Activated T-helper 2 cell treated with anti-CD3 and anti-CD28 coated beads, Interferon-gamma antibody, Interleukin-2, Interleukin-4, amounts not matched to agents 10 μg/mL and 5 μg/mL and 100 μg/mL, durations not matched to agents 14 hours and 24 hours and 36 hours (primary cell): ENCODE results near the gene SLC38A8. TPM values are rescaled to one million over a fixed set of nuclear protein-coding genes. Genes with fewer than 3 reads are reported as not detected.

Experiments
- DNase-seq: peaks from one replicate; pipeline ENCODE4 v3.0.0; 2021; ENCODE audit warnings: low spot score
- H3K27ac Mint-ChIP-seq: one replicate; pipeline ENCODE4 v1.8.0; 2021; ENCODE audit warnings: mixed read lengths
- H3K27me3 Mint-ChIP-seq: one replicate; pipeline ENCODE4 v1.8.0; 2021; ENCODE audit warnings: low read depth, mixed read lengths
- H3K36me3 Mint-ChIP-seq: one replicate; pipeline ENCODE4 v1.8.0; 2021; ENCODE audit warnings: low read depth, mixed read lengths
- H3K4me1 Mint-ChIP-seq: one replicate; pipeline ENCODE4 v1.8.0; 2021; ENCODE audit warnings: low read depth, mixed read lengths
- H3K4me3 Mint-ChIP-seq: one replicate; pipeline ENCODE4 v1.8.0; 2021; ENCODE audit warnings: low read depth, mild to moderate bottlenecking, moderate library complexity, mixed read lengths
- H3K9me3 Mint-ChIP-seq: one replicate; pipeline ENCODE4 v1.8.0; 2021; ENCODE audit warnings: mixed read lengths
- intact Hi-C: fragments of 100-400 bp; cut with micrococcal nuclease; formaldehyde crosslinking; loops from one replicate; pipeline ENCODE4 v1.15.1; 2023
- total RNA-seq: library from RNA; stranded (reverse); gene quantifications from 2 replicates; pipeline ENCODE4 v1.2.3, GENCODE V29; 2022

SLC38A8 gene
- total RNA-seq, 1 donor from 2014 or later: not detected

DNA sequence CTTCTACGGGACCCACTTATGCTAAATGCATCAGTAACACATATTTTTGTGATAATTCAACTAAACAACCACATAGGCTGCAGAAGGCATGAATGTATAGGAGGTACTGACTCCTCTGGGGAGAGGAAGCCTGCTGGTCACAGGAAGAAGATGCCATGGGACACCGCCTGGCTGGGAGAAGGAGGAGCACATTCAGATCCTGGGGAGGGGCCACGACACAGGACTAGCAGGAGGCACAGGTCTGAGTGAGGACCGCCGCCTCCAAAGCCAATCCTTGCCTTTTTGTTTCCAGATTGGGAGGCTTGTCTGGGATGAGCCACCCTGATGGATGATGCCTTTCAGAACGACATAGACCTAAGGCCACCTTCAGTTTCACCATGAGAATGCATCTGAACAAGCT lies 39.5 kb upstream of the SLC38A8 start:
- no peaks in the 10 kb centered on the region for H3K27me3 Mint-ChIP-seq
- DNase-seq: no peak
- H3K9me3 Mint-ChIP-seq: no peaks in the 10 kb centered on the region
- intact Hi-C loops: loop anchor here (10.0 kb wide), 1 partner anchor 423 kb away; the partner anchor contains the start of gene MEAK7
- H3K27ac Mint-ChIP-seq: no peak overlapping the region
- H3K4me1 Mint-ChIP-seq: peaks cover 17% of the 10 kb centered on the region
- no peak overlapping the region for H3K4me3 Mint-ChIP-seq
- peaks cover 65% of the 10 kb centered on the region for H3K36me3 Mint-ChIP-seq

DNA sequence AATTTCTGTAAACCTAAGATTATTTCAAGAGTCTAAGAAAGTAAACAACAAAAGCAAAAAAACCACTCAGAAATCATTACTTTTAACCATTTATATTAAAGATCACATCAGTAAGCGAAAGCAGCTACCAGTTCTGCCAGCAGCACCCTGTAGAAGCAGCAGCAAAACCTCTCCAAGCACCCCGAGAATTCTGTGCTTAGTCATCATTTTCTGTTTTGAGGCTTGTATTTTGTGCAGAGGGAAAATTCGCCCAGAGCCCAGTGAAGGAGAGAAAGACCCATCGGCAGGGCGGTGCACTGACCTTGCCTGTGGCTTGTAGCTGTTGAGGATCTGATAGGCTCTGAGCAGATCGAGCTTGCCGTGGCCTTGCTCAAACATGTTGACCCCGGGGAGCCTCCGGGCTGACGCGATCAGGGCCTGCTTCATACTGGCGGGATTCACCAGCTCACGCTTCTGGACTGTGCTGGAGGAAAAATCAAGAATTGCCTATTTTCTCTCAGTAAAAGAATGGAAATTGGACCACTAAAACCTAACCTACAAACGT lies 38.9 kb upstream of the SLC38A8 start:
- Mint-ChIP-seq H3K27me3 (no peaks in the 10 kb centered on the region), H3K9me3 (no peaks in the 10 kb centered on the region), H3K27ac (no peak overlapping the region), H3K4me1 (peaks cover 14% of the 10 kb centered on the region), H3K36me3 (peaks cover 62% of the 10 kb centered on the region), H3K4me3 (no peak overlapping the region)
- no peak for DNase-seq
- intact Hi-C loops: loop anchor here (10.0 kb wide), 1 partner anchor 423 kb away; the partner anchor contains the start of gene MEAK7

DNA sequence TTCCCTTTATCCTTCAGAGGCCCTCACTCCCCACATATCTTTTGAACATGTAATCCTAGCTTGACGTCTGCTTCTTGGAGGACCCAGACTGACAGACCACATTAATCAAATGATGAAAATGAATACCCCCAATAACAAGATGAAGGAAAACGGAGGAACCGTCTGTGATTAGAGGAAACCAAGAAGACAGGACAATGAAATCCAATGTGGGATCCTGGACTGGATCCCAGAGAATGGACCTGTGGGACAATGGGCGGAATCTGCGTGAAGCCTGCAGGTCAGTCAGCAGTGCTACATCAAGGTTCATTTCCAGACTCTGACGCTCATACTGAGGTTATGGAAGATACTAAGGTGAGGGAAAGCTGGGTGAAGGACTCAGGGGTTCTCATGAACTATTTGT lies 38.2 kb upstream of the SLC38A8 start:
- intact Hi-C loops: loop anchor here (10.0 kb wide), 1 partner anchor 424 kb away; the partner anchor contains the start of gene MEAK7
- Mint-ChIP-seq H3K27ac (no peak overlapping the region), H3K4me3 (no peak overlapping the region), H3K9me3 (no peaks in the 10 kb centered on the region), H3K27me3 (no peaks in the 10 kb centered on the region), H3K36me3 (peaks cover 59% of the 10 kb centered on the region), H3K4me1 (peaks cover 9% of the 10 kb centered on the region)
- no peak for DNase-seq

DNA sequence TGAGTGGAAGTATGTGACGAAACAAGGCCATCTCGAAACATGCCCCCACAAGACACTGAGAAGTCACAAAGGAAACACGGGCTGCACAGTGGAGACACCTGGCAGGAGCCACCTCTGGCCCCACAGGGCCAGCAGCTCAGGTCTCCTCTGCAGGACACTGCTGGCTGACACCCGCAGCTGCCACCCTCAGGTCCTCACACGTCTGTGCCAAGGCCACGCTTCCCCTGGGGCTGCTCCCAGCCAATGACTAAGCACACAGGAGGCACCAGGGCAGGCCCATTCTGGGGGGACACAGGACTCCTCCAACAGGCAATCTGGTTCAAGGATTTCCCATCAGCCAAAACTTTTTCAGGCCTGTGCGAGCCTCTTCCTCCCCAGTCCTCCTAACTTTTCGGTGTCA lies 37.8 kb upstream of the SLC38A8 start:
- H3K27ac Mint-ChIP-seq: no peak overlapping the region
- DNase-seq: no peak
- H3K36me3 Mint-ChIP-seq: peaks cover 61% of the 10 kb centered on the region
- intact Hi-C loops: loop anchor here (10.0 kb wide), 1 partner anchor 424 kb away; the partner anchor contains the start of gene MEAK7
- H3K4me1 Mint-ChIP-seq: peaks cover 7% of the 10 kb centered on the region
- H3K27me3 Mint-ChIP-seq: no peaks in the 10 kb centered on the region
- H3K4me3 Mint-ChIP-seq: no peak overlapping the region
- no peaks in the 10 kb centered on the region for H3K9me3 Mint-ChIP-seq

DNA sequence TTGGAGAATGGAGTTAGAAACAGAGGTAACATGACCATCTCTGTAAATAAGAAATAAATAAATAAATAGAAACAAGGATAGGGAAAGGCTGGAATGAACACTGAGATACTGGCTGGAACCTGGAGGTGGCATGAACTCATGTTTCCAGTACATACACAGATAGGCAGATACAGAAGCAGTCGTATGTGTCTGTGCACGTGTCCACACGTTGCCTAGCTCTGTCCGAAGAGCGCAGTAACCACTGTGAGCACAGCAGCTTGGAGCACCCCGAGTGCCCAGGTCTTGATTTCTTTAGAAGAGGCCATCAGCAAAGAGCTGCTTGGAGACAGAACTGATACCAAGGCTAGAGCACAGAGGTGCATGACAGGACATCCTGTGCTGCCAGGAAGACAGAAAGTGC lies 37.1 kb upstream of the SLC38A8 start:
- intact Hi-C loops: loop anchor here (10.0 kb wide), 1 partner anchor 425 kb away; the partner anchor contains the start of gene MEAK7
- Mint-ChIP-seq H3K27me3 (no peaks in the 10 kb centered on the region), H3K4me3 (no peak overlapping the region), H3K36me3 (peaks cover 61% of the 10 kb centered on the region), H3K27ac (no peak overlapping the region), H3K9me3 (no peaks in the 10 kb centered on the region), H3K4me1 (peaks cover 1% of the 10 kb centered on the region)
- no peak for DNase-seq

DNA sequence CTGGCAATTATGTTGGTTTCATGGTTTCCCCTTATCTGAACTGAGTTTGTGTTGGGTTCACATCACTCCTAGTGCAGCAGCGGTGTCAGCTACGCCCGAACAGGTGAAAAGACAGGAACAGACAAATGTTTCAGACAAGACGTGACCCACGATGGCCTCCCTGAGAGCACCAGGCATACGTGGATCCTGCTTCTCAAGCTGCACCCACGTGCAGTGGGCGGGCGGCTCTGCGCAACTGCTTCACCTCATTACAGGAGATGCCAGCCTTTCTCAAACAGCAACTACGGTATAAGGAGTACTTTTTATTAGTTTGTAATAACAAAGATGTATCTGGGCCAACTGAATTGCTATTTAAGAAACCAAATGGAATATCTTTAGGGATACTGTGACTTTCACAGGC lies 32.8 kb upstream of the SLC38A8 start:
- H3K36me3 Mint-ChIP-seq: peaks cover 57% of the 10 kb centered on the region
- no peak overlapping the region for H3K4me3 Mint-ChIP-seq
- H3K27me3 Mint-ChIP-seq: no peaks in the 10 kb centered on the region
- intact Hi-C loops: no loop called here
- no peak for DNase-seq
- no peaks in the 10 kb centered on the region for H3K9me3 Mint-ChIP-seq
- no peak overlapping the region for H3K27ac Mint-ChIP-seq
- no peaks in the 10 kb centered on the region for H3K4me1 Mint-ChIP-seq

DNA sequence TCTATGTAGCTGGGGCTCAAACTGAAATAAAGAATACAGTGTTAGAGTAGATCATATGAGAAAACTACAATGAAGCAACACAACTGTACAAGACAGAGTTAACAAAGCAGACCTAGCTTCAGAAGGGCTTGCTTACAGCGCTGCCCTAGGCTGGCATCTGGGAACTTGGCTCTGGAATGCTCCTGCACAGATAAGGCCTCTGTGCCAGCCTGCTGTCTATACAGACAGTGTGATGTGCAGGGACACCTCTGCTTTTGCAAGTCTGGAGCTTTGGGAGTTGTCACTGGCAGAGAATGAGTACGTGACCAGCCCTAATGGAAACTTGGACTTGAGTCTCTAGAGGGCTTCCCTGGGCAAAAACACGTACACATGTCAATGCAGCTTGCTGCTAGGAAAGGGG lies 32.1 kb upstream of the SLC38A8 start:
- Mint-ChIP-seq H3K27me3 (no peaks in the 10 kb centered on the region), H3K4me3 (no peak overlapping the region), H3K4me1 (no peaks in the 10 kb centered on the region), H3K27ac (no peak overlapping the region), H3K36me3 (peaks cover 52% of the 10 kb centered on the region), H3K9me3 (no peaks in the 10 kb centered on the region)
- intact Hi-C loops: no loop called here
- no peak for DNase-seq

DNA sequence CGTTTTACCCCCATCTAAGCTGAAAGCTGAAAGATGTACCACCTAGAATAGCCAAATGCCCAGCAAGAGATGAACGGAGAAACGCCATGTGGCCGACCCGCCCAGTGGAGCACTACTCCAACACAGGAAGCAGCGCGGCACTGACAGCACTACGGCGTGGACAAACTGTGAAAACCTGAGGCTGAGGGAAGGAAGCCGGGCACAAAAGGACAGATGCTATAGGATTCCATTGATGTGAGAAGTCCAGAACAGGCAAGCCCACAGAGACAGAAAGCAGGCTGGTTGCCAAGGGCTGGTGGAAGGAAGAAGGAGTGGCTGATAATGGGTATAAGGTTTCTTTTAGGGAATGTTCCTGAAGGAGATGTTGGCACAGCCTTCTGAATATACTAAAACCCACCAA lies 29.4 kb upstream of the SLC38A8 start:
- H3K36me3 Mint-ChIP-seq: peaks cover 61% of the 10 kb centered on the region
- H3K27ac Mint-ChIP-seq: no peak overlapping the region
- H3K4me1 Mint-ChIP-seq: no peaks in the 10 kb centered on the region
- H3K9me3 Mint-ChIP-seq: no peaks in the 10 kb centered on the region
- no peak overlapping the region for H3K4me3 Mint-ChIP-seq
- no peaks in the 10 kb centered on the region for H3K27me3 Mint-ChIP-seq
- no peak for DNase-seq
- intact Hi-C loops: no loop called here

DNA sequence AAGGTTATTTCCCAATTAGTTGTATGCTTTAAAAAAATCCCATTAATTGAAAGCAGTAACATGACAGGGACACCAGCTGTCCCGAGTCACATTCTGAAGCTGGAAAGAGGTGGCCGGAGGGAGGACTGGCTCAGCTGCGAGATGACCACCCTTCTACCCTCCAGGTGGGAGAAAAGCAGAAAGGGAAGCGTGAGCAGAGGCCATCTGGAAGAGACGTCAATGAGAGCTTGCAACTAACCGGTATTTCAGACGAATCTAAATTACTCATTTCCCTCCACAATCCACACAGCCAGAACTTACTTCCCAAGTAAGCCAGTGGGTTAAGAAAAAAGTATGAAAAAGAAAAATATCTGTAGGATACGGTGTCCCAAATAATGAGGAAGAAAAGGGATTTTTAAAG lies 28.5 kb upstream of the SLC38A8 start:
- intact Hi-C loops: no loop called here
- Mint-ChIP-seq H3K27ac (no peak overlapping the region), H3K4me1 (no peaks in the 10 kb centered on the region), H3K9me3 (no peaks in the 10 kb centered on the region), H3K36me3 (peaks cover 59% of the 10 kb centered on the region), H3K4me3 (no peak overlapping the region), H3K27me3 (no peaks in the 10 kb centered on the region)
- DNase-seq: no peak

DNA sequence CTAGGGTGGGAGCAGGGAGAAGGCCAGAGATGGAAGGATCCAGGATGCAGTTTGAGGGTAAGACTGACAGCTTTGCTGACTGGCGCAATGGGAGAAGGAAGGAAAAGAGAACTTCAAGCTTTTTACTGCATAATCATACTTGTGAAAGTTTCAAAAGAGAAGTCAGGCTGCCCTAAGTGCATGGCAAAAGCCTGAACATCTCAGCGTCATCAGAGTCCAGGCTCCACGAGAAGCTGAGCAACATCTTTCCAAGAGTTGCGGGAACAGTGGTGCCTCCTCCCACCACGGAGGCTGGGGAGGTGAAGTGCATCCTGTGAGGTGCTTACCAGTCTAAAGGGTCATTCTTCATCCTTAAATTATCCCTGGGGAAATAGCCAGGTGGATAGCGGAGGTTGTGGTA lies 26.9 kb upstream of the SLC38A8 start:
- H3K36me3 Mint-ChIP-seq: peaks cover 58% of the 10 kb centered on the region
- intact Hi-C loops: loop anchor here (5.0 kb wide), 1 partner anchor 242 kb away; no protein-coding TSS in a partner anchor
- H3K27me3 Mint-ChIP-seq: no peaks in the 10 kb centered on the region
- no peaks in the 10 kb centered on the region for H3K4me1 Mint-ChIP-seq
- no peak for DNase-seq
- no peak overlapping the region for H3K4me3 Mint-ChIP-seq
- H3K9me3 Mint-ChIP-seq: no peaks in the 10 kb centered on the region
- no peak overlapping the region for H3K27ac Mint-ChIP-seq

DNA sequence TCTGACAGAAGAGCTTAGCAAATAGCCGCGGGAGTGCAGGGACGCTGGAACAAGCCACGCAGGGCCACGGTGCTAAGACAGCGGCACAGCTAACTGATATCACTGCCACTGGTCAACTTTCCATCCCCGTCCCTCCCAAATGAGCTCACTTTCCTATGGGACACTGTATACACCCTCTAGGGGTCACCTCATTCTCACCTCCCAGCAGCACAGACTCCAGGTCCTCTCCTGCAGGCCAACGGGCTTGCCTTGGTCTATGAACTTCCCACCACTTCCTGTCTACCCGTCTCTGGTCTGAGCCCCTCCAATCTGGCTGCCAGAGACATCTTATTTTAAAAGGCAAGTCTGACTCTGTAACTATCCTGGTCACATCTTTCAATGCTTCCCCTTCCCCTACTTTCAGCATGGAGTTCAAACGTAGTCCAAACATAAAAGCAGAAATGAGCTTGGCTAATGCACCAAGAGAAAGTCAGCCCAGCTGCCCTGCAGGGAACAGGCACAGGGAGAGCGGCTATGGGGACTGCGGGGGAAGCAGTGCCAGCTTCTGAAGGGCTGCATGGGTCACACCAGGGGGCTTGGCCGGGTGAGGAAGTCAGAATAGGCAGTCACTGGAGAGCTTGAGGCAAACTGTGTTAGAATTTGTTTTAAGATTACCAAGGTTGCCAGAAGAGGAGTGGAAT lies 26.3 kb upstream of the SLC38A8 start:
- intact Hi-C loops: loop anchor here (5.0 kb wide), 1 partner anchor 242 kb away; no protein-coding TSS in a partner anchor
- H3K36me3 Mint-ChIP-seq: peaks cover 56% of the 10 kb centered on the region
- no peak overlapping the region for H3K27ac Mint-ChIP-seq
- no peaks in the 10 kb centered on the region for H3K4me1 Mint-ChIP-seq
- no peaks in the 10 kb centered on the region for H3K27me3 Mint-ChIP-seq
- no peak for DNase-seq
- H3K9me3 Mint-ChIP-seq: no peaks in the 10 kb centered on the region
- no peak overlapping the region for H3K4me3 Mint-ChIP-seq

DNA sequence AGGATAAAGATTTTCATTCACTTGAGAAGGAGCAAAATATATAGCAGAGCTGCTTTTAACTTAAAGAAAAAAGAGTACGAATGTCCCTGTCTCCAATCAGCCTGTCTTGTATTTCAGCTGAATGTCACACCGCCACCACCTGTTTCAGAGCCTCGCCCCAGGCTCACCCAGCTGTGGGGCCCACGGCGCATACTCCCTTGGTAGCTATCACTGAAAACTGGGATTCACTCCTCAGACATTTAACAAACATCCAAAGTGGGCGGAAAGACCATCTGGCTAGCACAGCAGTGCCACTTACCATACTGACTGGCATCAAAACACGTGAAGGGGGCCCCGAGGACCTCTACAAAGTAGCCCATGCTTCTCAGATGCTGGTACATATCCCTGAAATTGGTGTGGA lies 25.4 kb upstream of the SLC38A8 start:
- no peaks in the 10 kb centered on the region for H3K9me3 Mint-ChIP-seq
- no peak for DNase-seq
- intact Hi-C loops: loop anchor here (5.0 kb wide), 1 partner anchor 241 kb away; no protein-coding TSS in a partner anchor
- peaks cover 59% of the 10 kb centered on the region for H3K36me3 Mint-ChIP-seq
- H3K27ac Mint-ChIP-seq: no peak overlapping the region
- H3K4me3 Mint-ChIP-seq: no peak overlapping the region
- H3K27me3 Mint-ChIP-seq: no peaks in the 10 kb centered on the region
- no peaks in the 10 kb centered on the region for H3K4me1 Mint-ChIP-seq

DNA sequence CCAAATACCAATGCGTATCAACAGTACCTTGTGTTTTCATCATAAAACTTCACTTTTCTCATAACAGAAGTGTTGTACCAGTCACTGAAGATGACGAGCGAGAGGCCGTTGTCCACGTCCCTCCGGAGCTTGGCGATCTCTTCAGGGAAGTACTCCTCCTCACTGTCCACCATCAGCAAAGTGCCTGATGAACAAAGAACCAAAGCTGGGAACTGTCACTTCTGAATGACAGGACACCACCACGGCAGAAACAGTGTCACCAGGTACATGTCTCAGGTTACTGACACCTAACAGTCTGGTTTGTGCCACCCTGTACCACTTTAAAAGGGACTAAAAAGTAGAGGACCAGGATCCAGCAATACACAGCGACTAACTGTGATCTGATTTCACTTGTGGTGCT lies 25.0 kb upstream of the SLC38A8 start:
- H3K36me3 Mint-ChIP-seq: peaks cover 63% of the 10 kb centered on the region
- no peak overlapping the region for H3K27ac Mint-ChIP-seq
- no peaks in the 10 kb centered on the region for H3K9me3 Mint-ChIP-seq
- H3K27me3 Mint-ChIP-seq: no peaks in the 10 kb centered on the region
- H3K4me3 Mint-ChIP-seq: no peak overlapping the region
- peaks cover 3% of the 10 kb centered on the region for H3K4me1 Mint-ChIP-seq
- DNase-seq: no peak
- intact Hi-C loops: loop anchor here (5.0 kb wide), 1 partner anchor 240 kb away; no protein-coding TSS in a partner anchor
